NCI-H2227 (cell line): Measurements from ENCODE around the gene NR3C2.
"Not testable (repeated sequence)": the region's sequence is repeated elsewhere in the genome, so short reads cannot be mapped to it uniquely, and the experiment has no call there.

Experiments used
- DNase-seq: peaks from one replicate; lab custom pipeline; 2025; ENCODE audit not compliant: unreplicated experiment; lab: John Stamatoyannopoulos, UW

Gene NR3C2

GRCh38 chr4:148083073-148083472 lies 359.1 kb downstream of the NR3C2 start:
- DNase-seq, result not testable (repeated sequence)

- no peak for DNase-seq
These were observed 360.5 kb downstream of the NR3C2 start for GRCh38 chr4:148081745-148082144.

GRCh38 chr4:148081267-148081666 lies 360.9 kb downstream of the NR3C2 start:
- DNase-seq, result no peak

- no peak for DNase-seq
These were observed 362.3 kb downstream of the NR3C2 start for GRCh38 chr4:148079961-148080360.

- no peak for DNase-seq
These were observed 364.2 kb downstream of the NR3C2 start for GRCh38 chr4:148078061-148078460.

- DNase-seq, result no peak
These were observed 364.6 kb downstream of the NR3C2 start for GRCh38 chr4:148077581-148077980.

- DNase-seq, result no peak
These were observed 365.2 kb downstream of the NR3C2 start for GRCh38 chr4:148076964-148077363.

- no peak for DNase-seq
These were observed 366.8 kb downstream of the NR3C2 start for GRCh38 chr4:148075438-148075837.

GRCh38 chr4:148074462-148074861 lies 367.8 kb downstream of the NR3C2 start:
- DNase-seq, result no peak

GRCh38 chr4:148073349-148073748 lies 368.9 kb downstream of the NR3C2 start:
- DNase-seq, result no peak

GRCh38 chr4:148072789-148073188 lies 369.4 kb downstream of the NR3C2 start:
- DNase-seq, result no peak

GRCh38 chr4:148071009-148071408 lies 371.2 kb downstream of the NR3C2 start:
- no peak for DNase-seq

GRCh38 chr4:148069895-148070178 lies 372.4 kb downstream of the NR3C2 start:
- DNase-seq, result no peak

GRCh38 chr4:148069086-148069894 lies 372.9 kb downstream of the NR3C2 start:
- no peak for DNase-seq

GRCh38 chr4:148068065-148068911 lies 373.9 kb downstream of the NR3C2 start:
- no peak for DNase-seq

GRCh38 chr4:148067301-148067916 lies 374.8 kb downstream of the NR3C2 start:
- no peak for DNase-seq

- DNase-seq, result no peak
These were observed 377.1 kb downstream of the NR3C2 start for GRCh38 chr4:148065075-148065474.

GRCh38 chr4:148064451-148064850 lies 377.8 kb downstream of the NR3C2 start:
- no peak for DNase-seq

- no peak for DNase-seq
These were observed 379.8 kb downstream of the NR3C2 start for GRCh38 chr4:148062301-148062950.

- DNase-seq, result no peak
These were observed 380.4 kb downstream of the NR3C2 start for GRCh38 chr4:148061795-148062194.

- no peak for DNase-seq
These were observed 381.1 kb downstream of the NR3C2 start for GRCh38 chr4:148061141-148061481.
